Measurements from ENCODE around the gene BDH1. TPM values are rescaled to one million over a fixed set of nuclear protein-coding genes. Genes with fewer than 3 reads are reported as not detected.

The BDH1 gene
- polyA plus RNA-seq, 1 donor from 2014 or later, result 12.9 TPM

- H4K20me1 ChIP-seq (ENCODE audit: insufficient read depth), result no peaks in the 10 kb centered on the region
- no peak overlapping the region for H3K4me3 ChIP-seq (ENCODE audit: low read length)
- no peak overlapping the region for H2AFZ ChIP-seq (ENCODE audit: low read depth, low read length)
- H3K4me2 ChIP-seq (ENCODE audit: low read length), result no peak overlapping the region
- H3K9me3 ChIP-seq (ENCODE audit: low read length), result no peaks in the 10 kb centered on the region
- H3K79me2 ChIP-seq (replicated peaks; ENCODE audit: insufficient read depth, low read length), result no peaks in the 10 kb centered on the region
- H3K9ac ChIP-seq (ENCODE audit: low read length), result no peak overlapping the region
- no peak overlapping the region for H3K27ac ChIP-seq (ENCODE audit: low read length)
- TF ChIP-seq RAD21 (conservative IDR thresholded peaks at IDR 0.05) (no peak), EZH2 (IDR thresholded peaks at IDR 0.05; ENCODE audit: borderline replicate concordance, insufficient read depth, low read length, poor library complexity, severe bottlenecking) (no peak), POLR2AphosphoS5 (IDR thresholded peaks at IDR 0.05) (no peak), EP300 (conservative IDR thresholded peaks at IDR 0.05; ENCODE audit: poor library complexity, severe bottlenecking) (no peak), CTCF (IDR thresholded peaks at IDR 0.05; ENCODE audit: poor library complexity, severe bottlenecking) (no peak), MXI1 (conservative IDR thresholded peaks at IDR 0.05; ENCODE audit: poor library complexity, severe bottlenecking) (no peak), TAF1 (IDR thresholded peaks at IDR 0.05; ENCODE audit: low read depth) (no peak), REST (IDR thresholded peaks at IDR 0.05; ENCODE audit: borderline replicate concordance) (no peak), SMC3 (conservative IDR thresholded peaks at IDR 0.05; ENCODE audit: poor library complexity) (no peak)
- H3K27me3 ChIP-seq (ENCODE audit: insufficient read depth, low read depth, low read length), result no peaks in the 10 kb centered on the region
- no peaks in the 10 kb centered on the region for H3K36me3 ChIP-seq (ENCODE audit: insufficient read depth, low read length)
- H3K9me2 ChIP-seq (ENCODE audit: insufficient read depth, low read length), result no peaks in the 10 kb centered on the region
- no peaks in the 10 kb centered on the region for H3F3A ChIP-seq (ENCODE audit: insufficient read depth, low read length, poor library complexity, severe bottlenecking)
Observed at GRCh38 chr3:197592361-197593045, 36.7 kb upstream of the BDH1 start.

GRCh38 chr3:197591816-197592215 lies 36.0 kb upstream of the BDH1 start:
- Histone ChIP-seq H3F3A (ENCODE audit: insufficient read depth, low read length, poor library complexity, severe bottlenecking) (no peaks in the 10 kb centered on the region), H3K36me3 (ENCODE audit: insufficient read depth, low read length) (no peaks in the 10 kb centered on the region), H3K79me2 (replicated peaks; ENCODE audit: insufficient read depth, low read length) (no peaks in the 10 kb centered on the region), H3K4me2 (ENCODE audit: low read length) (no peak overlapping the region), H3K27ac (ENCODE audit: low read length) (no peak overlapping the region), H3K9me2 (ENCODE audit: insufficient read depth, low read length) (no peaks in the 10 kb centered on the region), H3K27me3 (ENCODE audit: insufficient read depth, low read depth, low read length) (no peaks in the 10 kb centered on the region), H4K20me1 (ENCODE audit: insufficient read depth) (no peaks in the 10 kb centered on the region), H3K9me3 (ENCODE audit: low read length) (no peaks in the 10 kb centered on the region), H2AFZ (ENCODE audit: low read depth, low read length) (no peak overlapping the region), H3K9ac (ENCODE audit: low read length) (no peak overlapping the region), H3K4me3 (ENCODE audit: low read length) (no peak overlapping the region)
- TF ChIP-seq EP300 (conservative IDR thresholded peaks at IDR 0.05; ENCODE audit: poor library complexity, severe bottlenecking), result no peak
- TF ChIP-seq SMC3 (conservative IDR thresholded peaks at IDR 0.05; ENCODE audit: poor library complexity), result no peak
- TF ChIP-seq TAF1 (IDR thresholded peaks at IDR 0.05; ENCODE audit: low read depth), result no peak
- no peak for TF ChIP-seq EZH2 (IDR thresholded peaks at IDR 0.05; ENCODE audit: borderline replicate concordance, insufficient read depth, low read length, poor library complexity, severe bottlenecking)
- no peak for TF ChIP-seq RAD21 (conservative IDR thresholded peaks at IDR 0.05)
- no peak for TF ChIP-seq MXI1 (conservative IDR thresholded peaks at IDR 0.05; ENCODE audit: poor library complexity, severe bottlenecking)
- TF ChIP-seq REST (IDR thresholded peaks at IDR 0.05; ENCODE audit: borderline replicate concordance), result no peak
- no peak for TF ChIP-seq CTCF (IDR thresholded peaks at IDR 0.05; ENCODE audit: poor library complexity, severe bottlenecking)
- TF ChIP-seq POLR2AphosphoS5 (IDR thresholded peaks at IDR 0.05), result no peak
